ENCODE results near the gene SMYD2. TPM values are rescaled to one million over a fixed set of nuclear protein-coding genes. Genes with fewer than 3 reads are reported as not detected.

SMYD2 gene
- total and polyA plus RNA-seq, 2 of the 8 experiments (the other 6 are each of a cell fraction or from before 2014, with no cell fraction given) = 3.0 to 5.2 TPM

DNA sequence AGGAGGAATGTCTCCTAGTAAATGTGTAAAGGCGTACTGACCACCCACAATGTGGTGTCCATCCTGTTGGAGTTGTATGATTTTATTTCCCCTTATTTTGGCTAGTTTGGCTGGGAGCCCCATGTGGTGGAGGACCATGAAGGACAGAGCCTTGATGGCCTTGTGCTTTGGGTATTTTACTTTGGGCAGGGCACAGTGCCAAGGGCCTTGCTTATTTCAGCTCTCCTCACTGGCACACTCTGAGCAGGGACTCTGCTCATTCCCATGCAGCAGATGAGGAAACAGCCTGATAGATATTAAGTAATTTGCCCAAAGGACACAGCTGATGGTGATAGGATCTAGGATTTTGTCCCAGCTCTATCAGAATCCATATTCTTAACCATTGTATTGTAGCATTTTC is 50.2 kb downstream of the SMYD2 start:
- H4K91ac ChIP-seq (replicated peaks; ENCODE audit: insufficient read length, low read length) = no peak overlapping the region
- ChIA-PET CTCF (ENCODE audit: partially characterized antibody) (interaction anchor here (0.5 to 19.1 kb wide), 64 partner anchors 7 to 1777 kb away, joined by 3 to 610 read pairs (median 7); partner anchors contain the start of gene SMYD2), POLR2A (ENCODE audit: partially characterized antibody) (interaction anchor here (0.5 to 0.9 kb wide), 2 partner anchors 15 to 71 kb away, joined by 3 read pairs; no protein-coding TSS in a partner anchor)
- H2BK15ac ChIP-seq (ENCODE audit: low read length) = peak overlapping the region; percentile 31; the same call in 1 of the 2 replicates
- no peak overlapping the region for H3K27ac ChIP-seq (ENCODE audit: low read depth, low read length)
- no peak overlapping the region for H3K9ac ChIP-seq (replicated peaks in 1 of 4; ENCODE audit: extremely low read depth in 1 of 4, low read depth in 3 of 4, low read length in 3 of 4)
- H3K79me1 ChIP-seq (ENCODE audit: low read depth, low read length) = no peaks in the 10 kb centered on the region
- TF ChIP-seq NANOG (IDR thresholded peaks at IDR 0.05; ENCODE audit: insufficient read depth, low read depth, low read length, poor library complexity, severe bottlenecking) (no peak), GABPA (IDR thresholded peaks at IDR 0.05; ENCODE audit: borderline replicate concordance, insufficient read depth, low read length) (no peak), TAF7 (optimal IDR thresholded peaks at IDR 0.05; ENCODE audit: borderline replicate concordance, low read depth, low read length) (no peak), CHD2 (IDR thresholded peaks at IDR 0.05; ENCODE audit: low read length) (no peak), POLR2A (IDR thresholded peaks at IDR 0.05; ENCODE audit: control extremely low read depth in 1 of 2, low read depth in 2 of 2, low read length in 2 of 2) (no peak), FOSL1 (IDR thresholded peaks at IDR 0.05; ENCODE audit: insufficient read depth, low read depth, low read length) (no peak), SIX5 (IDR thresholded peaks at IDR 0.05; ENCODE audit: low read depth, low read length) (no peak), TAF1 (IDR thresholded peaks at IDR 0.05; ENCODE audit: low read depth, low read length) (no peak), SP4 (IDR thresholded peaks at IDR 0.05; ENCODE audit: low read length) (no peak)
- H3K36me3 ChIP-seq (ENCODE audit: control insufficient read depth in 2 of 4, insufficient read depth in 4 of 4, low read length in 3 of 4) = no peaks in the 10 kb centered on the region
- no peak for DNase-seq (ENCODE audit: low read depth in 1 of 2, low spot score in 2 of 2)
- no peak overlapping the region for H3K56ac ChIP-seq (replicated peaks; ENCODE audit: insufficient read length, low read depth, low read length)
- H2BK20ac ChIP-seq (ENCODE audit: low read length) = no peak overlapping the region
- no peak overlapping the region for H3K4me3 ChIP-seq (ENCODE audit: extremely low read depth in 1 of 4, insufficient read depth in 2 of 4, low read depth in 3 of 4, low read length in 4 of 4)
- no peak overlapping the region for H3K18ac ChIP-seq (ENCODE audit: extremely low read depth, low read length)
- H3K23ac ChIP-seq (ENCODE audit: insufficient read length) = no peak overlapping the region
- H2AFZ ChIP-seq (ENCODE audit: low read length) = no peak overlapping the region
- no peaks in the 10 kb centered on the region for H3K23me2 ChIP-seq (ENCODE audit: low read depth, low read length)
- FAIRE-seq = no peak
- no peak overlapping the region for H2AK5ac ChIP-seq (ENCODE audit: low read depth, low read length)
- H3K79me2 ChIP-seq (ENCODE audit: control insufficient read depth in 1 of 2, insufficient read depth in 2 of 2, low read length in 2 of 2) = no peaks in the 10 kb centered on the region
- no peak overlapping the region for H4K5ac ChIP-seq (ENCODE audit: insufficient read length, low read depth, low read length)
- 100% methylated on average over 1 of the region's 1 CpG; no CpG with 5 or more reads in 1 of the 2 experiments for WGBS, 2 experiments (ENCODE audit: extremely low coverage in 1 of 2, insufficient coverage in 1 of 2, insufficient read length in 1 of 2, insufficient replicate concordance in 2 of 2, low coverage in 1 of 2, low lambda C conversion rate in 2 of 2, missing lambda C conversion rate in 1 of 2)
- H3K9me3 ChIP-seq (ENCODE audit: insufficient read depth in 2 of 2, low read depth in 1 of 2, low read length in 1 of 2) = no peaks in the 10 kb centered on the region
- no peak overlapping the region for H3K4ac ChIP-seq (replicated peaks; ENCODE audit: insufficient read length, low read depth, low read length)
- H3K14ac ChIP-seq (ENCODE audit: insufficient read length) = no peak overlapping the region
- no peak overlapping the region for H2BK120ac ChIP-seq (replicated peaks; ENCODE audit: low read depth, low read length)
- no peaks in the 10 kb centered on the region for H4K20me1 ChIP-seq (replicated peaks in 1 of 2; ENCODE audit: control insufficient read depth in 1 of 2, insufficient read depth in 2 of 2, low read length in 2 of 2)
- H2BK12ac ChIP-seq (ENCODE audit: low read depth, low read length) = peak overlapping the region; percentile 34; the same call in 1 of the 2 replicates
- H3K4me2 ChIP-seq (ENCODE audit: insufficient read depth in 1 of 2, low read depth in 2 of 2, low read length in 2 of 2) = no peak overlapping the region
- H3K27me3 ChIP-seq (replicated peaks in 1 of 4; ENCODE audit: control insufficient read depth in 3 of 4, extremely low read depth in 1 of 4, insufficient read depth in 3 of 4, low read length in 3 of 4) = no peaks in the 10 kb centered on the region
- H3K4me1 ChIP-seq (replicated peaks in 1 of 4; ENCODE audit: control insufficient read depth in 3 of 4, insufficient read depth in 4 of 4, low read length in 3 of 4) = peaks cover 0 to 2% (median 0%) of the 10 kb centered on the region in 4 experiments; a peak in 3 of 7 replicates
- no peak overlapping the region for H2BK5ac ChIP-seq (ENCODE audit: low read depth, low read length)
- H4K8ac ChIP-seq (ENCODE audit: extremely low read depth, insufficient read depth, low read length) = no peak overlapping the region

Measured in H1 (cell line).